Panc1 (cell line): ENCODE results near the gene RNF39. TPM values are rescaled to one million over a fixed set of nuclear protein-coding genes. Genes with fewer than 3 reads are reported as not detected.

Source experiments
- ATAC-seq: fragments of 200-7000 bp; cut with Tn5 transposase; 2 replicates; pipeline ENCODE4 v1.9.1; 2020; ENCODE audit warnings: mild to moderate bottlenecking, moderate library complexity
- BruUV-seq: library from RNA; stranded (reverse); fragments of 400-500 nt; replicated peaks from 2 replicates; lab custom pipeline; 2021; lab: Mats Ljungman, UMichigan
- CTCF ChIA-PET: fragments of 300-600 bp; sonication (Branson Sonifier 250); formaldehyde crosslinking; loops from one replicate; lab custom pipeline; 2022; ENCODE audit warnings: antibody characterized with exemption; lab: Charles Lee
- POLR2A ChIA-PET: fragments of 300-600 bp; sonication (Branson Sonifier 250); formaldehyde crosslinking; loops from one replicate; lab custom pipeline; 2022; ENCODE audit warnings: antibody characterized with exemption; lab: Charles Lee
- DNase-seq: peaks from one replicate; pipeline ENCODE4 v3.0.0-alpha.2; 2010; ENCODE audit warnings: low read depth, low spot score
- H3K27ac ChIP-seq: 2 replicates; pipeline ENCODE4 v1.5.1; 2011; ENCODE audit warnings: mild to moderate bottlenecking, low read length, inconsistent platforms
- H3K27me3 ChIP-seq: fragments of 200-500 bp; sonication (Bioruptor generic); 2 replicates; pipeline ENCODE4 v1.6.0; 2014; ENCODE audit warnings: low read length, inconsistent platforms; ENCODE audit not compliant: control insufficient read depth, insufficient read depth
- H3K36me3 ChIP-seq: fragments of 200-500 bp; sonication (Bioruptor generic); 2 replicates; pipeline ENCODE4 v1.5.1; 2014; ENCODE audit warnings: inconsistent platforms, mild to moderate bottlenecking, low read length, moderate library complexity; ENCODE audit not compliant: control insufficient read depth, insufficient read depth
- H3K4me1 ChIP-seq: 2 replicates; pipeline ENCODE4 v1.5.1; 2011; ENCODE audit warnings: inconsistent platforms, mild to moderate bottlenecking, low read length, moderate library complexity; ENCODE audit not compliant: control insufficient read depth, insufficient read depth
- H3K4me3 ChIP-seq, 2 experiments: 2 replicates each; pipeline ENCODE4 v1.5.1; 2011 to 2012; ENCODE audit warnings: low read depth in 2 of 2, low read length in 2 of 2, mild to moderate bottlenecking in 2 of 2, inconsistent platforms in 1 of 2, moderate library complexity in 1 of 2
- H3K9me3 ChIP-seq: fragments of 200-500 bp; sonication (Bioruptor generic); 2 replicates; pipeline ENCODE4 v1.5.1; 2014; ENCODE audit warnings: low read depth, mild to moderate bottlenecking, inconsistent platforms, low read length, moderate library complexity; ENCODE audit not compliant: control insufficient read depth, insufficient read depth
- POLR2AphosphoS5 ChIP-seq: IDR thresholded peaks from 2 replicates; pipeline ENCODE4 v1.6.1; 2012; ENCODE audit warnings: mild to moderate bottlenecking, low read depth, low read length, moderate library complexity
- SIN3A ChIP-seq: IDR thresholded peaks from 2 replicates; pipeline ENCODE4 v1.6.1; 2012; ENCODE audit warnings: low read depth, mild to moderate bottlenecking, low read length, moderate library complexity, borderline replicate concordance; ENCODE audit not compliant: insufficient read depth
- TCF7L2 ChIP-seq: IDR thresholded peaks from 2 replicates; pipeline ENCODE4 v1.6.1; 2011; ENCODE audit warnings: mild to moderate bottlenecking, low read depth, low read length, inconsistent platforms
- in situ Hi-C: cut with HindIII; loops from 2 replicates; pipeline ENCODE4 v1.10.0; 2016; ENCODE audit warnings: low sequenced_read_pairs, low pct_unique_long_range_greater_than_20kb
- intact Hi-C: fragments of 100-400 bp; cut with micrococcal nuclease; formaldehyde crosslinking; loops from one replicate; pipeline ENCODE4 v1.10.0; 2022; ENCODE audit not compliant: unreplicated experiment
- total RNA-seq: library from RNA; stranded (reverse); gene quantifications from one replicate; pipeline ENCODE4 v1.2.1, GENCODE V29; 2021; ENCODE audit not compliant: unreplicated experiment
- TF ChIP-seq, protein P1 (sequence below), 2 experiments: IDR thresholded peaks; 2 replicates each; pipeline ENCODE4 v1.6.1; 2011 to 2012; ENCODE audit warnings: low read depth in 2 of 2, control low read depth in 1 of 2, low read length in 1 of 2, mild to moderate bottlenecking in 1 of 2, moderate library complexity in 1 of 2; ENCODE audit not compliant: insufficient read depth in 1 of 2
- TF ChIP-seq, protein P2 (sequence below): fragments of 450-650 bp; IDR thresholded peaks from 2 replicates; pipeline ENCODE4 v1.5.1; 2017; ENCODE audit warnings: mild to moderate bottlenecking

RNF39 gene
- total RNA-seq, 1 experiment from 2014 or later, result not detected

DNA sequence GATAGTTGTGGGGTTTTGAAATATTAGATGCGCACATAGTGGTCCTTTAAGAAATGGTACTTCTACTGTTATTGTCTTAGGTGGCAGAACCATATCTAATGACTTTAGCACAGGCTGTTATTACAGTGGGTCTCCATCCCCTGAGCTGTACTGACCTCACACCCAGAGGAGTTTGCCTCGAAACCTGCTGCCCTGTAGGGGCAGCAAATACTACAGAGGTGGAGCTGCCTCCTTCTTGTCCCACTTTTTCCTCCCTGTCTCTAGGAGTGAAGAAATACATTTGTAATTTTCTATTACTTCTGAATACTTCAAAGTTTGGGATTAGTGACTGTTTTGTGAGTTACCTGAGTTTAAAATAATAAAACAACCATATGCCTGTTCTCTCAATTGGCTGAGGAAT lies 29.1 kb upstream of the RNF39 start:
- TF ChIP-seq POLR2AphosphoS5, result no peak
- TF ChIP-seq, protein P1, sequence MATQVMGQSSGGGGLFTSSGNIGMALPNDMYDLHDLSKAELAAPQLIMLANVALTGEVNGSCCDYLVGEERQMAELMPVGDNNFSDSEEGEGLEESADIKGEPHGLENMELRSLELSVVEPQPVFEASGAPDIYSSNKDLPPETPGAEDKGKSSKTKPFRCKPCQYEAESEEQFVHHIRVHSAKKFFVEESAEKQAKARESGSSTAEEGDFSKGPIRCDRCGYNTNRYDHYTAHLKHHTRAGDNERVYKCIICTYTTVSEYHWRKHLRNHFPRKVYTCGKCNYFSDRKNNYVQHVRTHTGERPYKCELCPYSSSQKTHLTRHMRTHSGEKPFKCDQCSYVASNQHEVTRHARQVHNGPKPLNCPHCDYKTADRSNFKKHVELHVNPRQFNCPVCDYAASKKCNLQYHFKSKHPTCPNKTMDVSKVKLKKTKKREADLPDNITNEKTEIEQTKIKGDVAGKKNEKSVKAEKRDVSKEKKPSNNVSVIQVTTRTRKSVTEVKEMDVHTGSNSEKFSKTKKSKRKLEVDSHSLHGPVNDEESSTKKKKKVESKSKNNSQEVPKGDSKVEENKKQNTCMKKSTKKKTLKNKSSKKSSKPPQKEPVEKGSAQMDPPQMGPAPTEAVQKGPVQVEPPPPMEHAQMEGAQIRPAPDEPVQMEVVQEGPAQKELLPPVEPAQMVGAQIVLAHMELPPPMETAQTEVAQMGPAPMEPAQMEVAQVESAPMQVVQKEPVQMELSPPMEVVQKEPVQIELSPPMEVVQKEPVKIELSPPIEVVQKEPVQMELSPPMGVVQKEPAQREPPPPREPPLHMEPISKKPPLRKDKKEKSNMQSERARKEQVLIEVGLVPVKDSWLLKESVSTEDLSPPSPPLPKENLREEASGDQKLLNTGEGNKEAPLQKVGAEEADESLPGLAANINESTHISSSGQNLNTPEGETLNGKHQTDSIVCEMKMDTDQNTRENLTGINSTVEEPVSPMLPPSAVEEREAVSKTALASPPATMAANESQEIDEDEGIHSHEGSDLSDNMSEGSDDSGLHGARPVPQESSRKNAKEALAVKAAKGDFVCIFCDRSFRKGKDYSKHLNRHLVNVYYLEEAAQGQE (IDR thresholded peaks at IDR 0.05; ENCODE audit: insufficient read depth in 1 of 2, low read depth in 2 of 2, low read length in 1 of 2), result no peak
- TF ChIP-seq, protein P2, sequence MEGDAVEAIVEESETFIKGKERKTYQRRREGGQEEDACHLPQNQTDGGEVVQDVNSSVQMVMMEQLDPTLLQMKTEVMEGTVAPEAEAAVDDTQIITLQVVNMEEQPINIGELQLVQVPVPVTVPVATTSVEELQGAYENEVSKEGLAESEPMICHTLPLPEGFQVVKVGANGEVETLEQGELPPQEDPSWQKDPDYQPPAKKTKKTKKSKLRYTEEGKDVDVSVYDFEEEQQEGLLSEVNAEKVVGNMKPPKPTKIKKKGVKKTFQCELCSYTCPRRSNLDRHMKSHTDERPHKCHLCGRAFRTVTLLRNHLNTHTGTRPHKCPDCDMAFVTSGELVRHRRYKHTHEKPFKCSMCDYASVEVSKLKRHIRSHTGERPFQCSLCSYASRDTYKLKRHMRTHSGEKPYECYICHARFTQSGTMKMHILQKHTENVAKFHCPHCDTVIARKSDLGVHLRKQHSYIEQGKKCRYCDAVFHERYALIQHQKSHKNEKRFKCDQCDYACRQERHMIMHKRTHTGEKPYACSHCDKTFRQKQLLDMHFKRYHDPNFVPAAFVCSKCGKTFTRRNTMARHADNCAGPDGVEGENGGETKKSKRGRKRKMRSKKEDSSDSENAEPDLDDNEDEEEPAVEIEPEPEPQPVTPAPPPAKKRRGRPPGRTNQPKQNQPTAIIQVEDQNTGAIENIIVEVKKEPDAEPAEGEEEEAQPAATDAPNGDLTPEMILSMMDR, result no peak
- no peak for TF ChIP-seq TCF7L2
- TF ChIP-seq SIN3A, result no peak
- H3K27ac ChIP-seq, result no peak overlapping the region
- BruUV-seq, result no TSS peak
- no peaks in the 10 kb centered on the region for H3K36me3 ChIP-seq
- POLR2A ChIA-PET, result interaction anchor here (0.6 kb wide), 1 partner anchor 38 kb away, joined by 4 read pairs; no protein-coding TSS in a partner anchor
- no peaks in the 10 kb centered on the region for H3K9me3 ChIP-seq
- ATAC-seq, result no peak
- CTCF ChIA-PET, result interaction anchor here (0.6 to 2.6 kb wide), 3 partner anchors 27 to 137 kb away, joined by 3 to 68 read pairs (median 4); no protein-coding TSS in a partner anchor
- no peak overlapping the region for H3K4me3 ChIP-seq
- in situ Hi-C loops (no loop called here), intact Hi-C loops (no loop called here)
- peaks cover 16% of the 10 kb centered on the region for H3K4me1 ChIP-seq
- no peak for DNase-seq
- peaks cover 7% of the 10 kb centered on the region for H3K27me3 ChIP-seq

DNA sequence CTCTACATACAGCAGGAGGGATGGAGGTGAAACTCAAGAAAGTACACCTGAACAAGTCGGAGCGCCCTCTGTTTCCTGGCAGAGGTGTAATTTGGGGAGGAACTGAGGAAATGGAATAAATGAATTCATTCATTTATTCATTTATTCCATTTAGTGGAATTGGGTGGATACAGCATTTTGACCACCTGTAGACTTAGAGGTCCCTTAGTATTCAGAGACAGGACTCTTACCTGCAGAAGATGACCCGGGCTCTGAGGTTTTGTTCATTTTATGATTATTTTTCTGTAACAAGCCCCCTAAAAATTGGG lies 28.3 kb upstream of the RNF39 start:
- ATAC-seq (no peak), DNase-seq (no peak)
- no peaks in the 10 kb centered on the region for H3K9me3 ChIP-seq
- intact Hi-C loops (loop anchor here (1.0 to 2.0 kb wide), 2 partner anchors 27 to 67 kb away; no protein-coding TSS in a partner anchor), in situ Hi-C loops (no loop called here)
- BruUV-seq, result no TSS peak
- ChIA-PET CTCF (interaction anchor here (0.6 to 2.6 kb wide), 12 partner anchors 10 to 437 kb away, joined by 3 to 68 read pairs (median 4); partner anchors contain the start of gene PPP1R11), POLR2A (no interaction called here)
- H3K27ac ChIP-seq, result no peak overlapping the region
- H3K27me3 ChIP-seq, result peaks cover 7% of the 10 kb centered on the region
- H3K36me3 ChIP-seq, result no peaks in the 10 kb centered on the region
- no peak for TF ChIP-seq TCF7L2
- no peak for TF ChIP-seq POLR2AphosphoS5
- TF ChIP-seq, protein P2, result no peak
- TF ChIP-seq, protein P1 (IDR thresholded peaks at IDR 0.05; ENCODE audit: insufficient read depth in 1 of 2, low read depth in 2 of 2, low read length in 1 of 2), result no peak
- no peak for TF ChIP-seq SIN3A
- H3K4me3 ChIP-seq, result peak overlapping the region; percentile 38 to 78; a peak in 3 of 4 replicates
- H3K4me1 ChIP-seq, result peaks cover 16% of the 10 kb centered on the region
